Right atrium auricular region (tissue), 2 donors: ENCODE data around the gene SLC36A3. TPM values are rescaled to one million over a fixed set of nuclear protein-coding genes. Genes with fewer than 3 reads are reported as not detected.

Experiments used
- DNase-seq: peaks from one replicate; pipeline ENCODE4 v3.0.0-alpha.2; 2019; ENCODE audit warnings: low spot score
- H3K27ac ChIP-seq, 2 donors: fragments of 200-600 bp; sonication (generic); 1 replicate in 1 of 2; 2 replicates in 1 of 2; pipeline ENCODE4 v1.5.1; 2016 to 2019
- H3K27me3 ChIP-seq, 2 donors: fragments of 200-600 bp; sonication (generic); one replicate each; pipeline versions ENCODE4 v1.5.1 to v1.6.0; 2017 to 2019
- H3K36me3 ChIP-seq: fragments of 200-600 bp; sonication (generic); one replicate; pipeline ENCODE4 v1.5.1; 2016
- H3K4me1 ChIP-seq, 2 donors: fragments of 200-600 bp; sonication (generic); one replicate each; pipeline versions ENCODE4 v1.5.1 to v1.6.0; 2017 to 2019
- H3K4me3 ChIP-seq, 2 donors: fragments of 200-600 bp; sonication (generic); 1 replicate in 1 of 2; 2 replicates in 1 of 2; pipeline ENCODE4 v1.5.1; 2017 to 2019; ENCODE audit warnings: mild to moderate bottlenecking in 1 of 2, moderate library complexity in 1 of 2
- H3K9me3 ChIP-seq, 2 donors: fragments of 200-600 bp; sonication (generic); one replicate each; pipeline ENCODE4 v1.5.1; 2019
- total RNA-seq, 2 donors: library from RNA; depleted of rRNA; stranded (reverse); fragments of >200 nt; gene quantifications; one replicate each; pipeline ENCODE4 v1.1.0, GENCODE V29; 2016
- TF ChIP-seq, protein P1 (sequence below), 2 donors: fragments of 200-600 bp; sonication (generic); IDR thresholded peaks; one replicate each; pipeline ENCODE4 v1.5.1; 2019; ENCODE audit warnings: antibody characterized with exemption in 2 of 2

Gene SLC36A3
- total RNA-seq, 2 donors from 2014 or later: not detected

DNA sequence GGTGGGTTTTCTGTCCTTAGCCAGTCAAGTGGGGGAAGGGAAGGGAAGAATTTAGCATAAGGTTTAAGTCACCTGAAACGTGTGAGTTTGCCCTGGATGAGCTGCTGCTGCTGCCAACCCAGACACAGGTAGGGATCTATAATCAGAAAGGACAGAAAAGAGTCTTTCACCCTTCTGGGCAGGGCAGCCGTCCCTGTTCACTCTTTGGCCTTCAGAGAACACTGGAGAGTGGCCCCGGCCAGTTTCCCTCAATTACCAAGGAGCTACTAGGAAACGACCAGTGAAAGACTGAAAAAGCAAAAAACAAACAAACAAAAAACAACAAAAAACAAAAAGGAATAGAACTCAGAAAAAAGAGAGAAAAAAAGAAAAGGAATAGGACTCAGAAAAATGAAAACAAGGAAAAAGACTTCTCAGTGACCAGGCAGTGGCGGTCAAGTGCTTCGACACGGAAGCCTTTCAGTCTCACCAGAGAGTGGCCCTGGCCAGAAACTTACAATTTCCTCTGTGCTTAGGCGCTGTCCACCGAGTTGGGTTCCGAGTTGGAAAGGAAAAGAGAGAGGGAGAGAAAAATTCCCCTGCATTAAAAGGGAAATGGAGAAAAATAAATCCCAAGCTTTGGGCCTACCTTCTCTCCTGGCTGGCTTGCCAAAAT is 53.1 kb downstream of the SLC36A3 start:
- Histone ChIP-seq H3K36me3 (no peaks in the 10 kb centered on the region), H3K27ac (no peak overlapping the region), H3K27me3 (no peaks in the 10 kb centered on the region), H3K4me3 (no peak overlapping the region), H3K4me1 (peaks cover 0 to 23% of the 10 kb centered on the region in 2 donors), H3K9me3 (no peaks in the 10 kb centered on the region)
- DNase-seq: no peak
- TF ChIP-seq, protein P1, sequence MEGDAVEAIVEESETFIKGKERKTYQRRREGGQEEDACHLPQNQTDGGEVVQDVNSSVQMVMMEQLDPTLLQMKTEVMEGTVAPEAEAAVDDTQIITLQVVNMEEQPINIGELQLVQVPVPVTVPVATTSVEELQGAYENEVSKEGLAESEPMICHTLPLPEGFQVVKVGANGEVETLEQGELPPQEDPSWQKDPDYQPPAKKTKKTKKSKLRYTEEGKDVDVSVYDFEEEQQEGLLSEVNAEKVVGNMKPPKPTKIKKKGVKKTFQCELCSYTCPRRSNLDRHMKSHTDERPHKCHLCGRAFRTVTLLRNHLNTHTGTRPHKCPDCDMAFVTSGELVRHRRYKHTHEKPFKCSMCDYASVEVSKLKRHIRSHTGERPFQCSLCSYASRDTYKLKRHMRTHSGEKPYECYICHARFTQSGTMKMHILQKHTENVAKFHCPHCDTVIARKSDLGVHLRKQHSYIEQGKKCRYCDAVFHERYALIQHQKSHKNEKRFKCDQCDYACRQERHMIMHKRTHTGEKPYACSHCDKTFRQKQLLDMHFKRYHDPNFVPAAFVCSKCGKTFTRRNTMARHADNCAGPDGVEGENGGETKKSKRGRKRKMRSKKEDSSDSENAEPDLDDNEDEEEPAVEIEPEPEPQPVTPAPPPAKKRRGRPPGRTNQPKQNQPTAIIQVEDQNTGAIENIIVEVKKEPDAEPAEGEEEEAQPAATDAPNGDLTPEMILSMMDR (IDR thresholded peaks at IDR 0.05): no peak

DNA sequence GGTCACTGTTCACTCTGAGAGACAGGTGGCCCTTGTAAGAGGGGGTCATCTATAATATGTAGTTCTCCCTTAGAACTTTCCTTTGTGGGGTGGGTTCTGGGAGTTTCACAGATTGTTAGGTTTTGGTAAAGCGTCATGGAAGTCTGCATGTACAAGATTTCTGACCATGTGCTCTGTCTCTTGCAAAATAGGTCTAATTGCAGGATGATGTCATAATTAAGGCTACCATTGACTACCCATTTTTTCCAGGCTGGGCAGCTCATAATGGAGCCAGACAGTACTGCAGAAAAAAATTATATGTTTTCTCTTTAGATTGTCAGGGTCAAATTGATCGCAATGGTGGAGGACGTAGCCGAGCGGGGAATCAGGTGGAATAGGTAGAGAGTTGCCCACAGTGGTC is 54.3 kb downstream of the SLC36A3 start:
- H3K4me3 ChIP-seq: no peak overlapping the region
- no peak for DNase-seq
- TF ChIP-seq, protein P1 (IDR thresholded peaks at IDR 0.05): no peak

DNA sequence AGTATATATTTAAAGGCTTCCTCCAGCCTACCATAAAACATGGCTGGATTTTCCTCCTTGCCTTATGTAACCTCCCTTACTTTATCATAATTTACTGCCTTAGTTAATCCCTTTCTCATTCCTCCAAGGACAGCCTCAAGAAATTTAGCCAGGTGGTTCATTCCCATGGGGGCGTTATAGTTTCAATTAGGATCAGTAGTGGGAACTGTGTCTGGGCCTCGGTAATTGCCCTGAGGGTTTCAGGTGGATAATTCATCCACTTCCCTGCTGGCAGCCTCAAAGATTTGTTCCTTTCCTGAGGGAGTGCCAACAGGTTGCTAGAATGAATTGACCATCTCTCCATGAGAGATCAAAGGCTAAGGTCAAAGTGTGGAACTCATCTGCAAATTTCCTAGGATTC is 54.9 kb downstream of the SLC36A3 start:
- TF ChIP-seq, protein P1 (IDR thresholded peaks at IDR 0.05): no peak
- no peaks in the 10 kb centered on the region for H3K27me3 ChIP-seq
- H3K4me1 ChIP-seq: peaks cover 0 to 5% of the 10 kb centered on the region in 2 donors
- no peaks in the 10 kb centered on the region for H3K36me3 ChIP-seq
- H3K9me3 ChIP-seq: no peaks in the 10 kb centered on the region
- no peak for DNase-seq
- H3K4me3 ChIP-seq: no peak overlapping the region
- no peak overlapping the region for H3K27ac ChIP-seq

More for the DNA sequence above, 54.3 kb downstream of the SLC36A3 start:
- Histone ChIP-seq H3K27me3 (no peaks in the 10 kb centered on the region), H3K4me1 (peaks cover 0 to 11% of the 10 kb centered on the region in 2 donors), H3K27ac (no peak overlapping the region), H3K9me3 (no peaks in the 10 kb centered on the region), H3K36me3 (no peaks in the 10 kb centered on the region)

DNA sequence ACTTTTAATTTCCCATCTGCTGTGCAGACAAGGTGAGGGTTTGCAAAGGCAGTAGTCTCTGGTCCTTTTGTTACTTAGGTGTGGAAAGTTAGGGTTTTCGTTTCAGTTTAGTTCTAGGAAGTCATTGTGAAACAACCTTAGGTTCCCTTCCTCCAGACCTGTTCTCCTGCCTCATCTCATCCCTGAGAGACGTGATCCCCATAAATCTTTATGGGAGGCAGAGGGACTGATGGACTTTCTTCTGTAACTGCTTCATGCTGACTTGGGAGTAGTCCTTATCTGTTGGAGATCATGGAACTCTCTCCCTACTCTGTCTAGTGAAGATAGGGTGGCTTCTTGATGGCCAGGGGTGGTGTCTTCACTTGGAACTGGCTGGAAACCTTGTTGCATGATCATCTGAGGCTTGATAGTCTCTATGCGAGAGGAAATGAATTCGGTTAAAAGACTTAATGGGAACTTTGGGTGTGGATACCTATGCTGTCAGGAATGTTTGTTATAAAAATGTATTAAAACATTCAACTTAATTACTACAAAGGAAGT is 57.8 kb downstream of the SLC36A3 start:
- H3K4me3 ChIP-seq: no peak overlapping the region
- no peaks in the 10 kb centered on the region for H3K36me3 ChIP-seq
- no peaks in the 10 kb centered on the region for H3K4me1 ChIP-seq
- H3K27me3 ChIP-seq: no peaks in the 10 kb centered on the region
- H3K27ac ChIP-seq: no peak overlapping the region
- no peak for DNase-seq
- TF ChIP-seq, protein P1 (IDR thresholded peaks at IDR 0.05): no peak
- H3K9me3 ChIP-seq: no peaks in the 10 kb centered on the region

DNA sequence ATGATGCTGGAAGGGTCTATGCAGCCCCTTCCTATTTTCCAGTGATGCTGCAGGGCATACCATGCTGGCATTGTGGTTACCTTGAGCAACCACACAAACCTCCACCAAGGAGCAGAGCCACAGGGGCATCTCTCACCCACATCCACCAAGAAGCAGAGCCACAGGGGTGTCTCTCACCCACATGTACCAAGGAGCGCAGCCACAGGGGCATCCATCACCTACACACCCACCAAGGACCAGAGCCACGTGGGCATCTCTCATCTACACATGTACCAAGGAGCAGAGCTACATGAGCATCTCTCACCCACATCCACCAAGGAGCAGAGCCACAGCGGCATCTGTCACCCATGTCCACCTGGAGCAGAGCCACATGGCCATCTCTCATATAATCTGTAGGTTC is 59.4 kb downstream of the SLC36A3 start:
- Histone ChIP-seq H3K27me3 (no peaks in the 10 kb centered on the region), H3K36me3 (no peaks in the 10 kb centered on the region), H3K4me3 (no peak overlapping the region), H3K9me3 (no peaks in the 10 kb centered on the region), H3K4me1 (peaks cover 0 to 4% of the 10 kb centered on the region in 2 donors), H3K27ac (no peak overlapping the region)
- TF ChIP-seq, protein P1 (IDR thresholded peaks at IDR 0.05): no peak
- DNase-seq: no peak

DNA sequence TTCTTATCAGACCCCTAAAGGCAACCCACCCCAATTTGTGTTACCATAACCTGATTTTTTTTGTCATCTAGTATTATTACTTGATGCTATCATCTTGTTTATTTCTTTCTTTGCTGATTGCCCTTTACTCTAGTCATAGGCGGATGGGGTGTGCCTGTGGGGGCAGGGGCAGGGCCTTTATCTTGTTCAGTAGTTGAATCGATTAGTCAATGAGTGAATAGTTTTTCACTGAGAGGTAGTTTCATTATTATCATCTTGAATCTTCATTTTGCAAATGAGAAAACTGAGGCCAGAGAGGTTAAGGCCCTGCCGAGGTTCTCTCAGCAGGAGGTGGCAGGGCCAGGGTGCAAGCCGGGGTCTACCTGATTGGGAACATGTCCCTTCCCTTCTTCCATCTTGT is 60.0 kb downstream of the SLC36A3 start:
- TF ChIP-seq, protein P1 (IDR thresholded peaks at IDR 0.05): no peak

More for the DNA sequence above, 60.0 kb downstream of the SLC36A3 start:
- peaks cover 0 to 10% of the 10 kb centered on the region in 2 donors for H3K4me1 ChIP-seq
- no peaks in the 10 kb centered on the region for H3K9me3 ChIP-seq
- H3K36me3 ChIP-seq: no peaks in the 10 kb centered on the region
- DNase-seq: no peak
- no peak overlapping the region for H3K4me3 ChIP-seq
- no peak overlapping the region for H3K27ac ChIP-seq
- no peaks in the 10 kb centered on the region for H3K27me3 ChIP-seq
